Gastrocnemius medialis (tissue), 4 donors: ENCODE measurements around the gene SCGN. TPM values are rescaled to one million over a fixed set of nuclear protein-coding genes. Genes with fewer than 3 reads are reported as not detected.

Source experiments
- ATAC-seq, 2 donors: fragments of 150-250 bp; one replicate each; pipeline ENCODE4 v1.9.1; 2016
- DNase-seq, 2 donors: peaks; one replicate each; pipeline ENCODE4 v3.0.0-alpha.2; 2019
- H3K27ac ChIP-seq, 4 donors: fragments of 200-600 bp; sonication (generic); 1 replicate in 1 of 4; 2 replicates in 3 of 4; pipeline ENCODE4 v1.5.1; 2016 to 2018; ENCODE audit warnings: mild to moderate bottlenecking in 2 of 4, moderate library complexity in 1 of 4
- H3K27me3 ChIP-seq, 3 donors: fragments of 200-600 bp; sonication (generic) in 2 of 3; 1 replicate in 1 of 3; 2 replicates in 2 of 3; pipeline versions ENCODE4 v1.5.1 to v1.6.0; 2016 to 2019; ENCODE audit warnings: mild to moderate bottlenecking in 1 of 3, moderate library complexity in 1 of 3
- H3K36me3 ChIP-seq, 2 donors: fragments of 200-600 bp; sonication (generic) in 1 of 2; one replicate each; pipeline ENCODE4 v1.5.1; 2017 to 2018
- H3K4me1 ChIP-seq, 2 donors: fragments of 200-600 bp; sonication (generic) in 1 of 2; one replicate each; pipeline ENCODE4 v1.5.1; 2016 to 2017; ENCODE audit warnings: mild to moderate bottlenecking in 2 of 2
- H3K4me3 ChIP-seq, 4 donors: fragments of 200-600 bp; sonication (generic) in 3 of 4; 1 replicate in 1 of 4; 2 replicates in 3 of 4; pipeline ENCODE4 v1.5.1; 2016 to 2019; ENCODE audit warnings: mild to moderate bottlenecking in 2 of 4
- H3K9me3 ChIP-seq, 3 donors: fragments of 200-600 bp; sonication (generic) in 2 of 3; 1 replicate in 1 of 3; 2 replicates in 2 of 3; pipeline ENCODE4 v1.5.1; 2016 to 2019
- CTCF ChIP-seq, 5 experiments: fragments of 450-650 bp in 3 of 5; fragments of 200-600 bp in 2 of 5; sonication (generic) in 2 of 5; IDR thresholded peaks in 4 of 5; conservative IDR thresholded peaks in 1 of 5; 1 replicate in 4 of 5; 2 replicates in 1 of 5; pipeline ENCODE4 v1.5.1; 2016 to 2019; ENCODE audit warnings: antibody characterized with exemption in 5 of 5, mild to moderate bottlenecking in 3 of 5, moderate library complexity in 3 of 5
- POLR2A ChIP-seq, 2 donors: fragments of 450-650 bp; IDR thresholded peaks; one replicate each; pipeline ENCODE4 v1.6.1; 2017; ENCODE audit warnings: antibody characterized with exemption in 2 of 2, mild to moderate bottlenecking in 2 of 2, moderate library complexity in 2 of 2
- in situ Hi-C, 4 donors: fragments of 200-750 bp; cut with MboI; loops; one replicate each; pipeline versions ENCODE4 v1.15.0 to v1.8.0; 2017; ENCODE audit warnings: low sequenced_read_pairs in 4 of 4
- intact Hi-C: fragments of 100-400 bp; cut with DNase I; formaldehyde crosslinking; loops from one replicate; pipeline ENCODE4 v1.15.1; 2023; ENCODE audit warnings: low total_unique reads
- total RNA-seq, 4 donors: library from RNA; depleted of rRNA; stranded (reverse); fragments of >200 nt; gene quantifications; one replicate each; pipeline versions ENCODE4 v1.1.0 to v1.2.3, GENCODE V29; 2016

The SCGN gene
- total RNA-seq, 4 donors from 2014 or later: not detected

DNA sequence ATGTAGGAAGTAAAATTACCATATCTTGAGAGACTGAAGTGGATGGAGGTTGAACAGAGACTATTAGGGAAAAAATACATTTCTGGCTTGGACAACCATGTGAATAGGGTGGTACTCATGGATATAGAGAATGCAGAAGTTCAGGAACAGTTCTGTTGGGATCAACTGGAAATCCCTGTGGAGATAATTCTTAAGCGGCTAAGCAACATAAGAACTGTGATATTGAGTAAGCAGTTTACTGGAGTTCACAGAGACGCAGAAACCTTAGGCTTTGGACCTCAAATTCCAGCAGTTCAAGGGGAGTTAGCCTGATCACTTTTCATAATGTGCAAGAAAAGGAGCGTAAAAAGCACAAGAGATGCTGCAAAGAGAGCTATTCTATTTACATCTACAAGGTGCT is 78.9 kb downstream of the SCGN start:
- no peak for TF ChIP-seq POLR2A (IDR thresholded peaks at IDR 0.05)
- TF ChIP-seq CTCF (IDR thresholded peaks at IDR 0.05 in 4 of 5, conservative IDR thresholded peaks at IDR 0.05 in 1 of 5): no peak
- no peak for ATAC-seq
- Histone ChIP-seq H3K36me3 (no peaks in the 10 kb centered on the region), H3K4me1 (no peaks in the 10 kb centered on the region), H3K27me3 (no peaks in the 10 kb centered on the region), H3K9me3 (no peaks in the 10 kb centered on the region), H3K4me3 (no peak overlapping the region), H3K27ac (no peak overlapping the region)
- intact Hi-C loops (no loop called here), in situ Hi-C loops (no loop called here)
- DNase-seq: no peak

DNA sequence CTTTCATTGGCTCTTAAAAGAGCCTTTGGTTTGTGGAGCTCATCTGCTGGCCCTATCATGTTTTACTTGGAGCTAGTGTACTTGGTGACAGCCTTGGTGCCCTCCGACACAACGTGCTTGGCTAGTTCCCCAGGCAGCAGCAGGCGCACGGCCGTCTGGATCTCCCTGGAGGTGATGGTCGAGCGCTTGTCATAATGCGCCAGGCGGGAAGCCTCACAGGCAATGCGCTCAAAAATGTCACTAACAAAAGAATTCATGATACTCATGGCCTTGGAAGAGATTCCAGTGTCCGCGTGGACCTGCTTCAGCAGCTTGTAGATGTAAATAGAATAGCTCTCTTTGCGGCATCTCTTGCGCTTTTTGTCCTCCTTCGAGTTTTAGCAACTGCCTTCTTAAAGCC is 79.7 kb downstream of the SCGN start:
- ATAC-seq: no peak
- intact Hi-C loops (no loop called here), in situ Hi-C loops (no loop called here)
- no peak overlapping the region for H3K27ac ChIP-seq
- TF ChIP-seq CTCF (IDR thresholded peaks at IDR 0.05 in 4 of 5, conservative IDR thresholded peaks at IDR 0.05 in 1 of 5) (no peak), POLR2A (IDR thresholded peaks at IDR 0.05) (no peak)
- no peak for DNase-seq
- H3K27me3 ChIP-seq: no peaks in the 10 kb centered on the region
- no peak overlapping the region for H3K4me3 ChIP-seq
- H3K4me1 ChIP-seq: no peaks in the 10 kb centered on the region
- H3K9me3 ChIP-seq: no peaks in the 10 kb centered on the region
- H3K36me3 ChIP-seq: no peaks in the 10 kb centered on the region

- Histone ChIP-seq H3K9me3 (no peaks in the 10 kb centered on the region), H3K27ac (no peak overlapping the region), H3K4me1 (no peaks in the 10 kb centered on the region), H3K27me3 (no peaks in the 10 kb centered on the region), H3K36me3 (no peaks in the 10 kb centered on the region), H3K4me3 (no peak overlapping the region)
- DNase-seq (no peak), ATAC-seq (no peak)
- intact Hi-C loops: no loop called here
- in situ Hi-C loops: no loop called here
- TF ChIP-seq CTCF (IDR thresholded peaks at IDR 0.05 in 4 of 5, conservative IDR thresholded peaks at IDR 0.05 in 1 of 5): no peak
- TF ChIP-seq POLR2A (IDR thresholded peaks at IDR 0.05): no peak
These were observed 80.6 kb downstream of the SCGN start for GRCh38 chr6:25732468-25733198.

- in situ Hi-C loops (no loop called here), intact Hi-C loops (no loop called here)
- H3K27ac ChIP-seq: no peak overlapping the region
- no peaks in the 10 kb centered on the region for H3K36me3 ChIP-seq
- DNase-seq (no peak), ATAC-seq (no peak)
- H3K4me1 ChIP-seq: no peaks in the 10 kb centered on the region
- TF ChIP-seq CTCF (IDR thresholded peaks at IDR 0.05 in 4 of 5, conservative IDR thresholded peaks at IDR 0.05 in 1 of 5) (no peak), POLR2A (IDR thresholded peaks at IDR 0.05) (no peak)
- H3K9me3 ChIP-seq: no peaks in the 10 kb centered on the region
- H3K27me3 ChIP-seq: no peaks in the 10 kb centered on the region
- H3K4me3 ChIP-seq: no peak overlapping the region
These were observed 83.2 kb downstream of the SCGN start for GRCh38 chr6:25735261-25735660.

- Histone ChIP-seq H3K9me3 (no peaks in the 10 kb centered on the region), H3K36me3 (no peaks in the 10 kb centered on the region), H3K4me1 (no peaks in the 10 kb centered on the region), H3K4me3 (no peak overlapping the region), H3K27ac (no peak overlapping the region), H3K27me3 (no peaks in the 10 kb centered on the region)
- ATAC-seq (no peak), DNase-seq (no peak)
- TF ChIP-seq CTCF (IDR thresholded peaks at IDR 0.05 in 4 of 5, conservative IDR thresholded peaks at IDR 0.05 in 1 of 5) (no peak), POLR2A (IDR thresholded peaks at IDR 0.05) (no peak)
- in situ Hi-C loops: no loop called here
- intact Hi-C loops: no loop called here
These were observed 91.9 kb downstream of the SCGN start for GRCh38 chr6:25743868-25744267.
